GM23338 (cell line): ENCODE measurements around the gene MMS19.

Experiments used
- CTCF ChIP-seq, 2 experiments: fragments of 200-600 bp in 1 of 2; sonication (generic) in 1 of 2; conservative IDR thresholded peaks; 2 replicates each; pipeline versions ENCODE4 v1.5.1 to v1.6.1; 2016 to 2017; ENCODE audit warnings: antibody characterized with exemption in 2 of 2, low read depth in 2 of 2, mild to moderate bottlenecking in 2 of 2, moderate library complexity in 1 of 2
- EZH2 ChIP-seq: fragments of 200-600 bp; sonication (generic); IDR thresholded peaks from one replicate; pipeline ENCODE4 v1.8.0; 2017; ENCODE audit warnings: antibody characterized with exemption, mild to moderate bottlenecking, low read depth; ENCODE audit not compliant: unreplicated experiment

DNA sequence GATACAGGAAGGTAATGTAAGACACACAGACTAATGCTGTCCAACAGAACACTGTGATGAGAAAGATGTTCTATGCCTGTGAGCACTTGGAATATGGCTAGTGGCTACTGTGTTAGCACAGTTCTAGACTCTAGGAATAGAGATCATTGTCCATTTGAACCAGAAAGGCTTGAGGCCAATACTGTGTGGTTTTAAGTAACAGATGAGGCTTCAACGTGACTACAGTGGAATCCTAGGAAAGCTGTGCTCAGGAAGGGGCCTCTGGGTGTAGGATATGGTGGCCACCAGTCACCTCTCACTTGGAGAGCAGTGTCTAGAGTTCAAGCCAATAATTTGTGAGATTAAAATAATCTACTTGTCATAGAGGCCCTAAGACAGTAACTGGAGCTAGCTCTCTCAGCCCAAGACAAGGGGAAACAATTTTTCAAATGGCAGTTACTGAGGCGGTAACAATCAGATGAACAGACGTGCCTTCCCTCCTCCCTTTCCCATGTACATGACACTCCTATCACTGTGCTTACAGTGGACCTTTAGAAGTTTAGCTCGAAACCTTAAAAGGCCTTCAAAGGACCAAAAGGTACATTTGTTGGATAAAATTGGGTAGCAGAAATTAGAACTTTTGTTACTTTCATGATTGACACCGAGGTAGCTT lies 42.1 kb downstream of the MMS19 start:
- TF ChIP-seq CTCF (conservative IDR thresholded peaks at IDR 0.05; ENCODE audit: low read depth in 2 of 2) (no peak), EZH2 (no peak)
